Measurements from ENCODE around the gene AKNA. TPM values are rescaled to one million over a fixed set of nuclear protein-coding genes. Genes with fewer than 3 reads are reported as not detected.

AKNA gene
- total and polyA plus RNA-seq, 9 donors: 7.0 to 14.6 (median 10.1) TPM

DNA sequence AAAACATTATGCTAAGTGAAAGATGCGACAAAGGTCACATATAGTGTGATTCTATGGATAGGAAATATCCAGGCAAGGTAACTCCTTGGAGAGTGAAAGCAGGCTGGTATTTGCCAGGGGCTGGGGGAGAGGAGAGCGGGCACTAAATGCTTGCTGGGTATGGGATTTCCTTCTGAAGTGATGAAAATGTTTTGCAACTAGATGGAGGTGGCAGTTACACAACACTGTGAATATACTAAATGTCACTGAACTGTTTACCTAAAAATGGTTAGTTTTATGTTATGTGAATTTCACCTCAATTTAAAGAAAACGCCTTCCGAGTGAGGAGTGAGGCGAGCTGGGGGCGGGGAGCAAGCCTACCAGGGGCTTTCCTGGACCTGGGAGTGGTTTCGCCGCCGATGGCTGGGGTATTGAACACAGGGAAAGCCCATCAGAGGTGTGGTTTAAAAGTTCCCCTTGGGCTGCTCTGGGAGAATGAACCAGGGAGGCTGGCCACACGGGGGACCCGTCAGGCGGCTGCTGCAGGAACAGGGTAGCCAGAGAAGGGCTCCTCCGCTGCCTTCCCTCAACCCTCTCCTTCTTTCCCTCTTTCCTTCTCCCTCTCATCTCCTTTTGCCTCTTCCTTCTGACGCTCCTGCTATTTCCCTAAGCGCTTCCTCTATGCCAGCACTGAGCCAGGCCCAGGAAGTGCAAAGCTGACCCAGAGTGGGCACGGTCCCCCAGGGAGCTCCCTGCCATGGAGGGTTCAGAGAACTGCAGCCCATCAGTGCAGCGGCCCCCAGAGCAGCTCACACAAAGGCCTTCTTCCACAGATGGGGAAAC, 4.9 kb downstream of the AKNA start:
- H3K27me3 ChIP-seq (ENCODE audit: control insufficient read depth, insufficient read depth, low read length): no peaks in the 10 kb centered on the region
- H3K4me3 ChIP-seq (ENCODE audit: low read length): peak overlapping the region; percentile 15
- H3K9me3 ChIP-seq (replicated peaks; ENCODE audit: control insufficient read depth, low read depth, low read length): no peaks in the 10 kb centered on the region
- peaks cover 43% of the 10 kb centered on the region for H3K4me1 ChIP-seq (ENCODE audit: control insufficient read depth, insufficient read depth, low read length)
- WGBS (ENCODE audit: insufficient coverage): 31% methylated on average over 14 of the region's 17 CpGs
- H3K27ac ChIP-seq (ENCODE audit: low read length): peak overlapping the region; percentile 74
- peaks cover 23% of the 10 kb centered on the region for H3K36me3 ChIP-seq (ENCODE audit: control insufficient read depth, insufficient read depth, low read length)
- DNase-seq: no peak

DNA sequence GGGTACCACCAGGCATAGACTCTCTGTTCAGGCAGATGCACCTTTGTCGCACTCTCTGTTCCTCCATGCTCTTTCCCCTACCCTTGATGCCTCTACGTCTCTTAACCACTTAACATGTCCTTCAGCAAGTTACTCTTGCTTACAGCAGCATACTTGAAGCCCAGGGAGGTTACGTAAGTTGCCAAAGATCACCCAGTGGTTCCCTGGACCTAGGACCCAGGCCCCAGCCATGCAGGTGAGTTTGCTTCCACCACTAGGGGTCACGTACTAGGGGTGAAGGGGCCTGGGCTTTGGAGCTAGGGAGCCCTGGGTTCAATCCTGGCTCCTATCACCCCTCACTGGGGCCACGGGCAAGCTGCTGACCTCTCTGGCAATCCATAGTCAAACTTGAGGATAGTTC, 8.9 kb downstream of the AKNA start:
- H3K4me1 ChIP-seq (ENCODE audit: control insufficient read depth, insufficient read depth, low read length): peaks cover 13% of the 10 kb centered on the region
- H3K9me3 ChIP-seq (replicated peaks; ENCODE audit: control insufficient read depth, low read depth, low read length): no peaks in the 10 kb centered on the region
- no peaks in the 10 kb centered on the region for H3K27me3 ChIP-seq (ENCODE audit: control insufficient read depth, insufficient read depth, low read length)
- no peak overlapping the region for H3K4me3 ChIP-seq (ENCODE audit: low read length)
- peaks cover 44% of the 10 kb centered on the region for H3K36me3 ChIP-seq (ENCODE audit: control insufficient read depth, insufficient read depth, low read length)
- no peak for DNase-seq
- 97% methylated on average over 3 of the region's 5 CpGs for WGBS (ENCODE audit: insufficient coverage)
- H3K27ac ChIP-seq (ENCODE audit: low read length): no peak overlapping the region

DNA sequence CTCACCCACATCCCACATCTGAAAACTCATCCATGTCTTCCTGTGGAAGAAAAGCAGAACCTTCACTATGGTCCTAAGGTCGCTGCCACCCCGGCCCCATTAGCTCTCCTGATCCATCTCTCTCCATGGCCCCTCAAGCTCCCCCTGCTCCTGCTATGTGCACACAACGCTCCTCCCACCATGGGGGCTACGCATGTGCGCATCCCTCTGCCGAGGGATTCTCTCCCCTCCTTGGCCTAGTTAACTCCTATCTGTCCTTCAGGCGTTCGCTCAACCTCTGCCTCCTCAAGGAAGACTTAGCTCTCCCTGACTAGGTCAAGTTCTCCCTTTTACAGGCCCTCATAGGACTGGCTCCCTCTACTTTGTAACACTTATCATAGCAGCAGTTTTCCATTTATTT, 9.8 kb downstream of the AKNA start:
- peaks cover 47% of the 10 kb centered on the region for H3K36me3 ChIP-seq (ENCODE audit: control insufficient read depth, insufficient read depth, low read length)
- WGBS (ENCODE audit: insufficient coverage): 89% methylated on average over 8 of the region's 8 CpGs
- DNase-seq: no peak

DNA sequence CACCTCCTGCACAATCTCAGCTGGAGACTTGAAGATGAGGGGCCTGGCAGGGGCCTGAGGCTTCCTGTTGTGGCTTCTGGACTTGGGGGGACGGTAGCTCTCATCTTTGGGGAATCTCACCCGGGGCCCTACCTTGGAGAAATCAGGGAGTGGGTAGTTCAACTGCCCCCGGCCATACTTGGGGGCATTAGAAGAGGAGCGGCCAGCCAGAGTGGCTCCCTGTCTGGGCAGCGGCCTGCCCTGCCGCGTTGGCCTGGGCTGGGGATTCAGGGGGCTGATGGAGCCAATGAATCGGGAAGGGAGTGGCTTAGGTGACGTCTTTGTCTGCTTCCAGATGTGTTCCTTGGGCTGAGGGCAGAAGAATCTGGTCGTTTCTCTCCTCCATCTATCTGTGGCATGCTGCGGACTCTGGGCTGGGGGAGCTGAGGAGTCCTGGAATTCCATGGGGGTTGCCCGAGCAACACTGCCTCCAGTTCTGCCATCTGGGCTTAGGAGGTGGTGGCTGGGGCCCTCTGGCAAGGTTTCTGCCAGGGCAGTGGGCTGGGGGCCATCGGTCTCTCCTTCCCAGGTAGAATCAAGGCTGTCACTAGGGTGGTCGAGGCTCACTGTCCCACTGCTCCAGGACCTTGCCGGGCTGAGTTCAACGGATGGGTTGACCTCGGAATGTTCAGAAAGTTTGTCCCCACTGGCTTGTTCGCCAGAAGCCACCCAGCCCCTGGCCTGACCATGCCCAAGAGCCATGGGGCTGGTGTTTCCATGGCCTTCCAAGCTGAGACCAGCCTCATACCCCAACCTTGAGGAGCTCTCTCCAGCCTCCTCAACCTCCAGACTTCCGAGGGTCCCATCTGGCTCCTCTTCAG, 11.0 kb downstream of the AKNA start:
- 94% methylated on average over 15 of the region's 19 CpGs for WGBS (ENCODE audit: insufficient coverage)
- DNase-seq: no peak
- Histone ChIP-seq H3K27ac (ENCODE audit: low read length) (no peak overlapping the region), H3K36me3 (ENCODE audit: control insufficient read depth, insufficient read depth, low read length) (peaks cover 44% of the 10 kb centered on the region), H3K4me1 (ENCODE audit: control insufficient read depth, insufficient read depth, low read length) (peaks cover 17% of the 10 kb centered on the region), H3K9me3 (replicated peaks; ENCODE audit: control insufficient read depth, low read depth, low read length) (no peaks in the 10 kb centered on the region), H3K4me3 (ENCODE audit: low read length) (no peak overlapping the region), H3K27me3 (ENCODE audit: control insufficient read depth, insufficient read depth, low read length) (no peaks in the 10 kb centered on the region)

More for the DNA sequence above, 9.8 kb downstream of the AKNA start:
- no peaks in the 10 kb centered on the region for H3K9me3 ChIP-seq (replicated peaks; ENCODE audit: control insufficient read depth, low read depth, low read length)
- no peak overlapping the region for H3K27ac ChIP-seq (ENCODE audit: low read length)
- no peaks in the 10 kb centered on the region for H3K27me3 ChIP-seq (ENCODE audit: control insufficient read depth, insufficient read depth, low read length)
- H3K4me3 ChIP-seq (ENCODE audit: low read length): no peak overlapping the region
- peaks cover 11% of the 10 kb centered on the region for H3K4me1 ChIP-seq (ENCODE audit: control insufficient read depth, insufficient read depth, low read length)

DNA sequence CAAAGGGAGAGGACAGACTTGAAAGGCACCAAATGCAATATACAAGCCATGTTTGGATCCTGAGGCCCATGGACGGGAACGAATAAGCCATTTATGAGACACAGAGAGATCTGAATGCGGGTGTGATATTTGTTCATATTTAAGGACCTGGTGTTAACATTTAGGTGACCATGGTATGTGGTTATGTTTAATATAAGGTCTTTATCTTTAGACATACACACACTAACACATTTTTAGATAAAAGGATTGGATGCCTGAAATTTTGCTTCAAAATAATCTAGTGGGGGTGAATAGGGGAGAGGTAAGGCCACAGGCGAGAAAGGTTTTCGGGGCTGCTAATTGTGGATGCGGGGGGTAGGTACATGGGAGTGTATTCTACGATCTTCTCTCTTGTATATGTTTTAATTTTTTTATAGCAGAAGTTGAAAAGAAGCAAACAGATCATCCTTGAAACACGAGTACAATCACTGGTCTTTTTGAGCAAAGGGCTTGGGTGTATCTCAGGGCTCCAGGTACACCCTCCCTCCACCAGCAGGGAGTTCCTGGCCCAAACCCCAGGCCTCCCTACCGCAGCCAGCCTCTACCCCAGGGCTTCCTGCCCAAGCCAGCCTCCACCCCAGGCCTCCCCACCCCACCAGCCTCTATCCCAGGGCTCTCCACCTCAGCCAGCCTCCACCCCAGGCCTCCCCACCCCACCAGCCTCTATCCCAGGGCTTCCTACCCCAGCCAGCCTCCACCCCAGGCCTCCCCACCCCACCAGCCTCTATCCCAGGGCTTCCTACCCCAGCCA, 12.2 kb downstream of the AKNA start:
- Histone ChIP-seq H3K27ac (ENCODE audit: low read length) (no peak overlapping the region), H3K36me3 (ENCODE audit: control insufficient read depth, insufficient read depth, low read length) (peaks cover 44% of the 10 kb centered on the region), H3K4me1 (ENCODE audit: control insufficient read depth, insufficient read depth, low read length) (peaks cover 29% of the 10 kb centered on the region), H3K27me3 (ENCODE audit: control insufficient read depth, insufficient read depth, low read length) (no peaks in the 10 kb centered on the region), H3K4me3 (ENCODE audit: low read length) (no peak overlapping the region), H3K9me3 (replicated peaks; ENCODE audit: control insufficient read depth, low read depth, low read length) (no peaks in the 10 kb centered on the region)
- DNase-seq: no peak
- 72% methylated on average over 4 of the region's 9 CpGs for WGBS (ENCODE audit: insufficient coverage)

DNA sequence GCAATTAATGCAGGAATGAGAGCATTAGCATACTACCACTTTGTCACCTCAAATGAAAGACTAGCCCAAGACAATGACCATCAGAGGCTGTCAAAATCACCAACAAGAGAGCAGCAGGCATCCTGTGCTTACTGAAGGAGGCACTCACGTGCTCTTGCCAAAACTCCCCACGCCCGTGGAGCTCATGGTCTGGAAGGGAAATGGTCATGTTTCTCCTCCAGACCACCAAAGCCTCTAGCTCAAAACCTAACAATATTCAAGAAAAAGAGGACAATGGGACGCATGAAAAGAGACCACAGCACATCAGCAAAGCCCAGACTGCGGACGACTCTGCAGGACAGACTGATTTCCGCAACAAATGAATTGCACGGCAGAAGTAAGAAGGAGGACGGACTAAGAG, 12.8 kb downstream of the AKNA start:
- H3K36me3 ChIP-seq (ENCODE audit: control insufficient read depth, insufficient read depth, low read length): peaks cover 44% of the 10 kb centered on the region
- no peaks in the 10 kb centered on the region for H3K9me3 ChIP-seq (replicated peaks; ENCODE audit: control insufficient read depth, low read depth, low read length)
- peaks cover 35% of the 10 kb centered on the region for H3K4me1 ChIP-seq (ENCODE audit: control insufficient read depth, insufficient read depth, low read length)
- no peak overlapping the region for H3K27ac ChIP-seq (ENCODE audit: low read length)
- WGBS (ENCODE audit: insufficient coverage): 83% methylated on average over 6 of the region's 9 CpGs
- no peak for DNase-seq
- no peaks in the 10 kb centered on the region for H3K27me3 ChIP-seq (ENCODE audit: control insufficient read depth, insufficient read depth, low read length)
- H3K4me3 ChIP-seq (ENCODE audit: low read length): no peak overlapping the region

DNA sequence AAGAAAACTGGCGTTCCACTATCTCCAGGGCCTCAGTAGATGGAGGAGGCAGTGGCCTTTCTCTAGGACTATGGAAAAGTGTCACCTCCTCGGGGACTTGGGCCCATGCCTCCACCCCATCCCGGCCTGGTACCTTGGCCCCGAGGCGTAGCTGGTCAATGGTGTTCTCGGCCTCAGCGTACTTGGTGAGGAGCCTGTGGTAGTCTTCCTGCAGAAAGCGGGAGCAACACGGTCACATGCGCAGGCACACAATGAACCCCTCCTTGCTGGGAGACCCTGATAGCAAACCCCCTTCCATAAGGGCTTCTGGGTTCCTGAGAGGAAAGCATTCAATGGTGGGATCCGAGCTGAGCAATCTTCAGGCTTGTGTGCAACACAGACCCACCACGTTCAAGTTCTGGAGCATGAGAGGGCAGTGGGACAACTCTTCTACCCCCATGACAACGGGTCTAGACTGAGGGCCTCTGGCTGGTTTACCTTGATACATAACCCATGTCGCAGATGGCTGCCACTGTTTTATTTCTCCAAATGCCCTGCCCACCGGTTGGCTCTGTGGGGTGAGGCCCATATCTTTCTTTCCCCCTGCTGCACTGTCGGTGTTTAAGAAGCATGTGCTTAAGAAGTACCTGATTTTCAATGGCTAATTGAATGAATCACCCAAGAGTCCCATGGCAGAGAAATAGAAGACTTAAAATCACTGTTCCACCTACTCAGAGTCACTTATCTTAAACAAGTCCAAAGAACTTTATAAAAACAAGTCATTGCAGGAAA, 13.6 kb downstream of the AKNA start:
- Histone ChIP-seq H3K4me3 (ENCODE audit: low read length) (no peak overlapping the region), H3K4me1 (ENCODE audit: control insufficient read depth, insufficient read depth, low read length) (peaks cover 36% of the 10 kb centered on the region), H3K27ac (ENCODE audit: low read length) (no peak overlapping the region), H3K36me3 (ENCODE audit: control insufficient read depth, insufficient read depth, low read length) (peaks cover 42% of the 10 kb centered on the region), H3K27me3 (ENCODE audit: control insufficient read depth, insufficient read depth, low read length) (no peaks in the 10 kb centered on the region), H3K9me3 (replicated peaks; ENCODE audit: control insufficient read depth, low read depth, low read length) (no peaks in the 10 kb centered on the region)
- no peak for DNase-seq
- 91% methylated on average over 10 of the region's 16 CpGs for WGBS (ENCODE audit: insufficient coverage)

DNA sequence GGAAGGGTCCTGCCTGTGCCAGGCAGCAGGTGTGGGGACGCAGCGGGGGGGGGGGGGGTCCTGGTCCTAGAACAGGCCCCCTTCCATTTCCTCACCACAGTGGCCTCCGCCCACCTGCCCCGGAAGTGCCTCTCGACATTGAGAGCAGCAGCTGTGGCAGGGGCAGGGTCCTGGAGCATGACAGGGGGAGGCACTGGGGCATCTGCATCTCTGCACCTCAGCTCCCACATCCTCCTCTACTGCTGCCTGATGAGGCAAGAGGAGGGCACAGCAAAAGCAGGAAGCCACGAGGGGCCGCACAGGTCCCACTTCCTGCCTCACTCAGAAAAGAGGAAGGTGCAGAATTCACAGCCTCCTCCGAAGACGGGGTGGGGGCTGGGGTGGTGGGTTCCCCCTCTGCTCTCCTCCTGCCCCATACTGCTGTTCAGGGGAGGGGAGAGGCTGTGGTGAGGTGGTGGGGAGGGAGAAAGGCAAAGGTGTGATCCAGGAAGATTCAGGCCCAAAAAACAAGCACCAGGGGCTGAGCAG, 14.8 kb downstream of the AKNA start:
- no peak overlapping the region for H3K4me3 ChIP-seq (ENCODE audit: low read length)
- 0% methylated on average over 1 of the region's 9 CpGs for WGBS (ENCODE audit: insufficient coverage)
- H3K9me3 ChIP-seq (replicated peaks; ENCODE audit: control insufficient read depth, low read depth, low read length): no peaks in the 10 kb centered on the region
- H3K4me1 ChIP-seq (ENCODE audit: control insufficient read depth, insufficient read depth, low read length): peaks cover 36% of the 10 kb centered on the region
- no peaks in the 10 kb centered on the region for H3K27me3 ChIP-seq (ENCODE audit: control insufficient read depth, insufficient read depth, low read length)
- H3K27ac ChIP-seq (ENCODE audit: low read length): peak overlapping the region; percentile 35
- peaks cover 43% of the 10 kb centered on the region for H3K36me3 ChIP-seq (ENCODE audit: control insufficient read depth, insufficient read depth, low read length)
- peak; percentile 72 for DNase-seq
